H1 (cell line): ENCODE results near the gene CAMK2B. TPM values are rescaled to one million over a fixed set of nuclear protein-coding genes. Genes with fewer than 3 reads are reported as not detected.

Experiments used
- CBX5 ChIP-seq: fragments of 300-800, 300-1000 bp; sonication (generic); IDR thresholded peaks from 2 replicates; pipeline ENCODE4 v1.7.1; 2016; ENCODE audit warnings: antibody characterized with exemption, low read length, low read depth
- CTBP2 ChIP-seq: IDR thresholded peaks from 2 replicates; pipeline ENCODE4 v1.7.0; 2011; ENCODE audit warnings: borderline replicate concordance, mild to moderate bottlenecking, moderate library complexity, mixed read lengths, low read length; ENCODE audit not compliant: insufficient read depth, insufficient read length
- GABPA ChIP-seq: IDR thresholded peaks from 2 replicates; pipeline ENCODE4 v1.6.1; 2011; ENCODE audit warnings: mild to moderate bottlenecking, low read length, moderate library complexity, borderline replicate concordance; ENCODE audit not compliant: insufficient read depth
- SIN3A ChIP-seq, 2 experiments: IDR thresholded peaks in 1 of 2; conservative IDR thresholded peaks in 1 of 2; 2 replicates each; pipeline ENCODE4 v1.6.1; 2011 to 2012; ENCODE audit warnings: low read length in 2 of 2, improper control_type of control experiment in 1 of 2, low read depth in 1 of 2, mild to moderate bottlenecking in 1 of 2
- TAF7 ChIP-seq: optimal IDR thresholded peaks from 2 replicates; pipeline ENCODE3; 2011; ENCODE audit warnings: low read depth, mild to moderate bottlenecking, inconsistent platforms, low read length, moderate library complexity, borderline replicate concordance
- polyA plus RNA-seq, 7 experiments: library from polyadenylated mRNA; depleted of rRNA in 3 of 7; stranded (reverse) in 5 of 7; unstranded in 2 of 7; fragments of >200 nt in 5 of 7; fragments of 200-250 nt in 2 of 7; gene quantifications; 1 replicate in 5 of 7; 2 replicates in 1 of 7; 4 replicates in 1 of 7; pipeline versions ENCODE4 v1.2.1 to v1.2.3, GENCODE V29; 2011 to 2013; ENCODE audit warnings: missing spikeins in 2 of 7, mixed read lengths in 2 of 7
- total RNA-seq: library from RNA; stranded (reverse); fragmentation: NEBNext Ultra II Directional; extraction: Animal tissue kit (Norgen Biotek cat#: 25700); gene quantifications from 2 replicates; pipeline ENCODE4 v1.2.1, GENCODE V29; 2021

Gene CAMK2B
- total and polyA plus RNA-seq, 2 of the 8 experiments (the other 6 are each of a cell fraction or from before 2014, with no cell fraction given) = 0.05 to 0.15 TPM

DNA sequence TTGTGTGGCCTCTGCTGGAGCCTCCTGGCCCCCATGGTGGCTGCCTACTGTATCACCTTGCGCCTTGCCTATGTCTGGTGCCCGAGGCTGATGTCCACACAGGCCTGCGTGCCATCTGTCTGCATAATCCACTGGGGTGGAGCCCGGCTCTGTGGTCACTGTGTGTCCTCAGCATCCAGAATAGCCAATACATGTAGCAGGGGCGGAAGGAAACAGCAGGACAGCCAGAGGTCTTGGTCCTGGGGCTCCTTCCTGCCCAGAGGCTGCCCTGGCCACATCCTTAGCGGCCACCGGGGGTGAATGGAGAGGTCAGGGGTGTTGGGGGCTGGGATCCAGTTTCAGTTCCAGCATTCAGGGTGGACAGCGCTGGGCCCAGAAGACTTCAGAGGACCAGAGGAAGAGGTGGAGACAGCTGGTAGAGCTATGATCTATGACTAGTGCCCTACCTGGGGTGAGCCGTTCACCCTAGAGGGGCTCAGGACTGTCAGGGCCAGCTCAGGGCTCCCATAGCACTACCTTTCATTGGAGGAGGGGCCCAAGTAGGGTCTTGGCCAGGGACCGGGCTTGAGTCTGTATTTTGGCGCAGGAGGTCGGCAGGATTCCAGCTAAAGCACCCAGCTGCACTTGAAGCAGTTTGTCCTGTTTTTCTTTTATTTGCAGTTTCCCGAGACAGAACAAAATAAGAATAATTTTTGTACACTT, 108.7 kb downstream of the CAMK2B start (continued):
- TF ChIP-seq GABPA (no peak), SIN3A (conservative IDR thresholded peaks at IDR 0.05 in 1 of 2, IDR thresholded peaks at IDR 0.05 in 1 of 2; ENCODE audit: low read depth in 1 of 2, low read length in 2 of 2) (no peak), CTBP2 (no peak), CBX5 (no peak), TAF7 (no peak)
- TF ChIP-seq, all 59 proteins: peak for 0
